Stimulated activated CD8-positive, alpha-beta memory T cell treated with anti-CD3 and anti-CD28 coated beads, Interleukin-7, amount 100 ng/mL, for 24 hours (primary cell): ENCODE measurements around the gene BRD4.

ENCODE experiments used
- DNase-seq: peaks from one replicate; pipeline ENCODE4 v3.0.0-alpha.2; 2020; ENCODE audit warnings: low read depth

Gene BRD4

GRCh38 chr19:15313649-15314279, 18.6 kb downstream of the BRD4 start:
- no peak for DNase-seq

GRCh38 chr19:15307169-15307568, 25.2 kb downstream of the BRD4 start:
- DNase-seq = no peak

GRCh38 chr19:15305582-15306334, 26.6 kb downstream of the BRD4 start:
- DNase-seq = no peak

GRCh38 chr19:15304140-15304705, 28.1 kb downstream of the BRD4 start:
- no peak for DNase-seq

GRCh38 chr19:15303105-15303780, 29.1 kb downstream of the BRD4 start:
- DNase-seq = no peak

GRCh38 chr19:15300533-15301197, 31.7 kb downstream of the BRD4 start:
- DNase-seq = no peak

- DNase-seq = no peak
These were observed 32.5 kb downstream of the BRD4 start for GRCh38 chr19:15299568-15300409.

GRCh38 chr19:15298847-15299567, 33.3 kb downstream of the BRD4 start:
- no peak for DNase-seq

- DNase-seq = no peak
These were observed 34.7 kb downstream of the BRD4 start for GRCh38 chr19:15297416-15298224.

GRCh38 chr19:15296841-15297415, 35.4 kb downstream of the BRD4 start:
- no peak for DNase-seq

- DNase-seq = no peak
These were observed 36.0 kb downstream of the BRD4 start for GRCh38 chr19:15296353-15296752.

GRCh38 chr19:15294561-15294990, 37.8 kb downstream of the BRD4 start:
- no peak for DNase-seq

GRCh38 chr19:15293781-15294491, 38.4 kb downstream of the BRD4 start:
- DNase-seq = no peak

GRCh38 chr19:15292847-15293582, 39.3 kb downstream of the BRD4 start:
- DNase-seq = no peak

- DNase-seq = no peak
These were observed 40.2 kb downstream of the BRD4 start for GRCh38 chr19:15292140-15292539.

GRCh38 chr19:15291548-15292021, 40.8 kb downstream of the BRD4 start:
- DNase-seq = no peak

GRCh38 chr19:15291089-15291488, 41.2 kb downstream of the BRD4 start:
- DNase-seq = no peak

GRCh38 chr19:15290166-15290565, 42.2 kb downstream of the BRD4 start:
- DNase-seq = no peak
